ENCODE measurements around the gene ZMYND8.

Gene ZMYND8

GRCh38 chr20:47233333-47234188 lies 122.9 kb downstream of the ZMYND8 start:
- H3K4me1 ChIP-seq (ENCODE audit: control insufficient read depth, insufficient read depth, low read length) = no peaks in the 10 kb centered on the region
- H3K9ac ChIP-seq (ENCODE audit: low read length) = no peak overlapping the region
- peaks cover 69% of the 10 kb centered on the region for H3K36me3 ChIP-seq (ENCODE audit: control insufficient read depth, insufficient read depth, low read length, severe bottlenecking)

GRCh38 chr20:47232518-47232917 lies 124.0 kb downstream of the ZMYND8 start:
- Histone ChIP-seq H3K4me3 (ENCODE audit: low read length) (no peak overlapping the region), H3K9ac (ENCODE audit: low read length) (no peak overlapping the region), H3K36me3 (ENCODE audit: control insufficient read depth, insufficient read depth, low read length, severe bottlenecking) (peaks cover 67% of the 10 kb centered on the region), H3K27me3 (replicated peaks; ENCODE audit: control insufficient read depth, insufficient read depth, low read length) (no peaks in the 10 kb centered on the region), H3K9me3 (ENCODE audit: control insufficient read depth, low read length) (no peaks in the 10 kb centered on the region), H3K4me1 (ENCODE audit: control insufficient read depth, insufficient read depth, low read length) (no peaks in the 10 kb centered on the region)
- DNase-seq (ENCODE audit: low read depth) = no peak

More at GRCh38 chr20:47233333-47234188, 122.9 kb downstream of the ZMYND8 start:
- Histone ChIP-seq H3K9me3 (ENCODE audit: control insufficient read depth, low read length) (no peaks in the 10 kb centered on the region), H3K4me3 (ENCODE audit: low read length) (no peak overlapping the region), H3K27me3 (replicated peaks; ENCODE audit: control insufficient read depth, insufficient read depth, low read length) (no peaks in the 10 kb centered on the region)
- peak; percentile 42 for DNase-seq (ENCODE audit: low read depth)

- peaks cover 73% of the 10 kb centered on the region for H3K36me3 ChIP-seq (ENCODE audit: control insufficient read depth, insufficient read depth, low read length, severe bottlenecking)
- no peak overlapping the region for H3K9ac ChIP-seq (ENCODE audit: low read length)
- no peaks in the 10 kb centered on the region for H3K4me1 ChIP-seq (ENCODE audit: control insufficient read depth, insufficient read depth, low read length)
- H3K9me3 ChIP-seq (ENCODE audit: control insufficient read depth, low read length) = no peaks in the 10 kb centered on the region
- no peak overlapping the region for H3K4me3 ChIP-seq (ENCODE audit: low read length)
- no peaks in the 10 kb centered on the region for H3K27me3 ChIP-seq (replicated peaks; ENCODE audit: control insufficient read depth, insufficient read depth, low read length)
- peak; percentile 73 for DNase-seq (ENCODE audit: low read depth)
Measured at GRCh38 chr20:47231382-47232039, 125.0 kb downstream of the ZMYND8 start.

DNA sequence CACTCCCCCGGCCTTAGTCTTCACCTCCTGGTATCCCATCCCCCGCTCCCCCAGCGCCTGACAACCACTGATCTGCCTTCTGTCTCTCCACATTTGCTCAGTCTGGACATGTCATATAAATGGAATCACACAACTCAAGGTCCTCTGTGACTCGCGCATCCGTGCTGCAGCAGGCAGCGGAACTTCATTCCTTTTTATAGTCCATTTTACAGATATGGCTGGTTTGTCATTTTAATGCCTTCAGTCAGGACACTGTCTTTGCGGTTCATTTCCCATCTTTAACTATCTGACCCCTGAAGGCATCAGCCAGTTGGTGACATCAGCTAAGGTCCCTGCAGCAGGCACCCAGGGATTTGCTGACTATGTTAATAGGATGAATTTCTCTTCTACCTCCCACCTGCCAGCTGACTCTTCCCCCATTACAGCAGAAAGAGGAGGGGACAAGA lies 125.7 kb downstream of the ZMYND8 start:
- Histone ChIP-seq H3K4me1 (ENCODE audit: control insufficient read depth, insufficient read depth, low read length) (no peaks in the 10 kb centered on the region), H3K4me3 (ENCODE audit: low read length) (no peak overlapping the region), H3K27me3 (replicated peaks; ENCODE audit: control insufficient read depth, insufficient read depth, low read length) (no peaks in the 10 kb centered on the region), H3K9ac (ENCODE audit: low read length) (no peak overlapping the region), H3K9me3 (ENCODE audit: control insufficient read depth, low read length) (no peaks in the 10 kb centered on the region), H3K36me3 (ENCODE audit: control insufficient read depth, insufficient read depth, low read length, severe bottlenecking) (peaks cover 73% of the 10 kb centered on the region)
- peak; percentile 15 for DNase-seq (ENCODE audit: low read depth)

GRCh38 chr20:47228654-47229053 lies 127.8 kb downstream of the ZMYND8 start:
- Histone ChIP-seq H3K9ac (ENCODE audit: low read length) (no peak overlapping the region), H3K27me3 (replicated peaks; ENCODE audit: control insufficient read depth, insufficient read depth, low read length) (no peaks in the 10 kb centered on the region), H3K36me3 (ENCODE audit: control insufficient read depth, insufficient read depth, low read length, severe bottlenecking) (peaks cover 72% of the 10 kb centered on the region), H3K4me3 (ENCODE audit: low read length) (no peak overlapping the region), H3K4me1 (ENCODE audit: control insufficient read depth, insufficient read depth, low read length) (no peaks in the 10 kb centered on the region), H3K9me3 (ENCODE audit: control insufficient read depth, low read length) (no peaks in the 10 kb centered on the region)
- DNase-seq (ENCODE audit: low read depth) = no peak

- no peaks in the 10 kb centered on the region for H3K4me1 ChIP-seq (ENCODE audit: control insufficient read depth, insufficient read depth, low read length)
- peaks cover 76% of the 10 kb centered on the region for H3K36me3 ChIP-seq (ENCODE audit: control insufficient read depth, insufficient read depth, low read length, severe bottlenecking)
- DNase-seq (ENCODE audit: low read depth) = no peak
Measured at GRCh38 chr20:47227576-47227975, 128.9 kb downstream of the ZMYND8 start.

DNA sequence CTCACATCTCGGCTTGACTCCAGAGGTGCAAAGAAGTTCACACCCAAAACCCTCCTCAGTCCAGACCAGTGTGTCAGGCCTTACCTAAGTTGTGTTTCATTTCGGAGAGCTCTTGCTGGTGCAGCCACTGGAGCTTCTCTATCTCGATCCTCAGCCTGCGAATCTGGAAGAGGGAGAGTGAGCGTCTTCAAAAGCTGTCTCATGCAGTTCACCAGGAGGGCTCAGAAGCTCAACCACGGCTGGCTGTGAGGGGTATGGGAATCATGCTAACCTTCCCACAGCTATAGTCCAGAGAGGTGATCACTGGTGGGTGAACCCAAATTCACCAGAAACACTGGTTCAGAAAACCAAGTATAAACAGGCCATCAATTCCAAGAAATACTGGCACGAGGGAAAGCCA lies 129.4 kb downstream of the ZMYND8 start:
- no peaks in the 10 kb centered on the region for H3K4me1 ChIP-seq (ENCODE audit: control insufficient read depth, insufficient read depth, low read length)
- H3K27me3 ChIP-seq (replicated peaks; ENCODE audit: control insufficient read depth, insufficient read depth, low read length) = no peaks in the 10 kb centered on the region
- H3K36me3 ChIP-seq (ENCODE audit: control insufficient read depth, insufficient read depth, low read length, severe bottlenecking) = peaks cover 79% of the 10 kb centered on the region
- DNase-seq (ENCODE audit: low read depth) = no peak
- no peak overlapping the region for H3K4me3 ChIP-seq (ENCODE audit: low read length)
- H3K9me3 ChIP-seq (ENCODE audit: control insufficient read depth, low read length) = no peaks in the 10 kb centered on the region
- H3K9ac ChIP-seq (ENCODE audit: low read length) = no peak overlapping the region

More at GRCh38 chr20:47227576-47227975, 128.9 kb downstream of the ZMYND8 start:
- Histone ChIP-seq H3K9me3 (ENCODE audit: control insufficient read depth, low read length) (no peaks in the 10 kb centered on the region), H3K4me3 (ENCODE audit: low read length) (no peak overlapping the region), H3K27me3 (replicated peaks; ENCODE audit: control insufficient read depth, insufficient read depth, low read length) (no peaks in the 10 kb centered on the region), H3K9ac (ENCODE audit: low read length) (no peak overlapping the region)

- no peak for DNase-seq (ENCODE audit: low read depth)
- Histone ChIP-seq H3K4me1 (ENCODE audit: control insufficient read depth, insufficient read depth, low read length) (no peaks in the 10 kb centered on the region), H3K9ac (ENCODE audit: low read length) (no peak overlapping the region), H3K4me3 (ENCODE audit: low read length) (no peak overlapping the region), H3K36me3 (ENCODE audit: control insufficient read depth, insufficient read depth, low read length, severe bottlenecking) (peaks cover 89% of the 10 kb centered on the region), H3K27me3 (replicated peaks; ENCODE audit: control insufficient read depth, insufficient read depth, low read length) (no peaks in the 10 kb centered on the region), H3K9me3 (ENCODE audit: control insufficient read depth, low read length) (no peaks in the 10 kb centered on the region)
Measured at GRCh38 chr20:47225458-47225857, 131.0 kb downstream of the ZMYND8 start.

GRCh38 chr20:47224857-47225256 lies 131.6 kb downstream of the ZMYND8 start:
- no peaks in the 10 kb centered on the region for H3K27me3 ChIP-seq (replicated peaks; ENCODE audit: control insufficient read depth, insufficient read depth, low read length)
- H3K36me3 ChIP-seq (ENCODE audit: control insufficient read depth, insufficient read depth, low read length, severe bottlenecking) = peaks cover 89% of the 10 kb centered on the region

GRCh38 chr20:47224300-47224791 lies 132.2 kb downstream of the ZMYND8 start:
- Histone ChIP-seq H3K9me3 (ENCODE audit: control insufficient read depth, low read length) (no peaks in the 10 kb centered on the region), H3K27me3 (replicated peaks; ENCODE audit: control insufficient read depth, insufficient read depth, low read length) (no peaks in the 10 kb centered on the region), H3K4me1 (ENCODE audit: control insufficient read depth, insufficient read depth, low read length) (no peaks in the 10 kb centered on the region), H3K4me3 (ENCODE audit: low read length) (no peak overlapping the region), H3K9ac (ENCODE audit: low read length) (no peak overlapping the region), H3K36me3 (ENCODE audit: control insufficient read depth, insufficient read depth, low read length, severe bottlenecking) (peaks cover 89% of the 10 kb centered on the region)
- no peak for DNase-seq (ENCODE audit: low read depth)

More at GRCh38 chr20:47224857-47225256, 131.6 kb downstream of the ZMYND8 start:
- Histone ChIP-seq H3K4me1 (ENCODE audit: control insufficient read depth, insufficient read depth, low read length) (no peaks in the 10 kb centered on the region), H3K4me3 (ENCODE audit: low read length) (no peak overlapping the region), H3K9me3 (ENCODE audit: control insufficient read depth, low read length) (no peaks in the 10 kb centered on the region), H3K9ac (ENCODE audit: low read length) (no peak overlapping the region)
- no peak for DNase-seq (ENCODE audit: low read depth)

GRCh38 chr20:47223896-47224295 lies 132.6 kb downstream of the ZMYND8 start:
- no peak overlapping the region for H3K4me3 ChIP-seq (ENCODE audit: low read length)
- DNase-seq (ENCODE audit: low read depth) = no peak
- H3K36me3 ChIP-seq (ENCODE audit: control insufficient read depth, insufficient read depth, low read length, severe bottlenecking) = peaks cover 85% of the 10 kb centered on the region
- H3K27me3 ChIP-seq (replicated peaks; ENCODE audit: control insufficient read depth, insufficient read depth, low read length) = no peaks in the 10 kb centered on the region
- H3K4me1 ChIP-seq (ENCODE audit: control insufficient read depth, insufficient read depth, low read length) = no peaks in the 10 kb centered on the region
- no peak overlapping the region for H3K9ac ChIP-seq (ENCODE audit: low read length)
- H3K9me3 ChIP-seq (ENCODE audit: control insufficient read depth, low read length) = no peaks in the 10 kb centered on the region
